ENCODE data around the gene FAM53C.

GRCh38 chr5:138389332-138389731 lies 51.3 kb downstream of the FAM53C start:
- TF ChIP-seq RFX5 (IDR thresholded peaks at IDR 0.05; ENCODE audit: low read depth, low read length) (no peak), JUNB (IDR thresholded peaks at IDR 0.05) (no peak), NFYA (IDR thresholded peaks at IDR 0.05; ENCODE audit: borderline replicate concordance, low read depth, low read length) (no peak), CTCF (IDR thresholded peaks at IDR 0.05 in 2 of 3, conservative IDR thresholded peaks at IDR 0.05 in 1 of 3; ENCODE audit: control insufficient read depth in 2 of 3, extremely low read depth in 1 of 3, insufficient read depth in 1 of 3, low read depth in 3 of 3, low read length in 3 of 3) (no peak), CBX5 (IDR thresholded peaks at IDR 0.05; ENCODE audit: low read depth) (no peak)

Data from GM12878 (cell line).